ENCODE results near the gene CNNM1.

Gene CNNM1

DNA sequence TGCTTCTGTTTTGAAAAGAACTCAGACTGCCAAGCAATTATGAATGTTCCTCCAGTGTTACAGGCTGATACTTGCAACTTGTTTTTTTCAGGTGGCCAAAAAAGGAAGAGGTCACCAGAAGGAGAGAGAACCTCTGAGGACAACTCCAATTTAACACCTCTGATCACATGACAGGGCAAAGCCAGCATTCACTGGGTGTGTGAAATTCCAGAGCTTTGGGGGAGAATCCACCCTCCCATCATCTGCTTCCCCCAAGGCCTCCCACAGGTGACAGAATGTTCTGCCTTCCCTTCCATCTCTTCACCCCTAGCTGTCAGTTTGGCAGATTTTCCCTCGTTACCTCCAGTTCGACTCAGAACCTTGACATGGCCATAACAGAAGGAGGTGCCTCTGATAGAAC, 62.2 kb downstream of the CNNM1 start:
- Histone ChIP-seq H3K4me1 (ENCODE audit: insufficient read depth, poor library complexity, severe bottlenecking) (peaks cover 46% of the 10 kb centered on the region), H3K27me3 (ENCODE audit: insufficient read depth, poor library complexity, severe bottlenecking) (no peaks in the 10 kb centered on the region), H3K36me3 (ENCODE audit: low read depth) (no peaks in the 10 kb centered on the region), H3K4me3 (ENCODE audit: severe bottlenecking) (no peak overlapping the region), H3K9me3 (ENCODE audit: severe bottlenecking) (no peaks in the 10 kb centered on the region), H3K27ac (ENCODE audit: poor library complexity, severe bottlenecking) (no peak overlapping the region)
- TF ChIP-seq, protein P1, sequence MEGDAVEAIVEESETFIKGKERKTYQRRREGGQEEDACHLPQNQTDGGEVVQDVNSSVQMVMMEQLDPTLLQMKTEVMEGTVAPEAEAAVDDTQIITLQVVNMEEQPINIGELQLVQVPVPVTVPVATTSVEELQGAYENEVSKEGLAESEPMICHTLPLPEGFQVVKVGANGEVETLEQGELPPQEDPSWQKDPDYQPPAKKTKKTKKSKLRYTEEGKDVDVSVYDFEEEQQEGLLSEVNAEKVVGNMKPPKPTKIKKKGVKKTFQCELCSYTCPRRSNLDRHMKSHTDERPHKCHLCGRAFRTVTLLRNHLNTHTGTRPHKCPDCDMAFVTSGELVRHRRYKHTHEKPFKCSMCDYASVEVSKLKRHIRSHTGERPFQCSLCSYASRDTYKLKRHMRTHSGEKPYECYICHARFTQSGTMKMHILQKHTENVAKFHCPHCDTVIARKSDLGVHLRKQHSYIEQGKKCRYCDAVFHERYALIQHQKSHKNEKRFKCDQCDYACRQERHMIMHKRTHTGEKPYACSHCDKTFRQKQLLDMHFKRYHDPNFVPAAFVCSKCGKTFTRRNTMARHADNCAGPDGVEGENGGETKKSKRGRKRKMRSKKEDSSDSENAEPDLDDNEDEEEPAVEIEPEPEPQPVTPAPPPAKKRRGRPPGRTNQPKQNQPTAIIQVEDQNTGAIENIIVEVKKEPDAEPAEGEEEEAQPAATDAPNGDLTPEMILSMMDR (IDR thresholded peaks at IDR 0.05; ENCODE audit: poor library complexity, severe bottlenecking): no peak
- DNase-seq (ENCODE audit: low spot score) (no peak), ATAC-seq (ENCODE audit: low read depth) (no peak)

DNA sequence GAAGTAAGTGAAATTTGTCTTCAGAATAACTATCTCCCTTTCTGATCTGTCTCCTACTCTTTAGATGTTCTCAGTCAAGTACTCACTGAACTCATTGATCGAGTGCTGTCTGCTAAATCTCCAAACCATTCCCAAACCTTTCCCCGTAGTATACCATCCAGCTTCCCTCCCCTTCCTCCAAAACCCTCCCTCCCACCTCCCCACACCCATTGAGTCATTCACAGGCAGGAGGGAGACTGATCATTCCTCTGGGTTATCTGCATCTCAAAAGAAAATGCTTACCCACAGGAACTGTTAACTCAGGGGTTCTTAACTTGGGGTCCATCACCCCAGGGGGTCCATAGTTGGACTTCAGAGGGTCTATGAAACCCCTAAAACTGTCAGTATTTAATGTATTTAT, 63.9 kb downstream of the CNNM1 start:
- DNase-seq (ENCODE audit: low spot score): no peak
- H3K4me3 ChIP-seq (ENCODE audit: severe bottlenecking): no peak overlapping the region
- TF ChIP-seq, protein P1 (IDR thresholded peaks at IDR 0.05; ENCODE audit: poor library complexity, severe bottlenecking): no peak
- no peaks in the 10 kb centered on the region for H3K27me3 ChIP-seq (ENCODE audit: insufficient read depth, poor library complexity, severe bottlenecking)
- peaks cover 17% of the 10 kb centered on the region for H3K36me3 ChIP-seq (ENCODE audit: low read depth)
- H3K4me1 ChIP-seq (ENCODE audit: insufficient read depth, poor library complexity, severe bottlenecking): peaks cover 54% of the 10 kb centered on the region
- no peak for ATAC-seq (ENCODE audit: low read depth)
- H3K27ac ChIP-seq (ENCODE audit: poor library complexity, severe bottlenecking): no peak overlapping the region
- no peaks in the 10 kb centered on the region for H3K9me3 ChIP-seq (ENCODE audit: severe bottlenecking)

DNA sequence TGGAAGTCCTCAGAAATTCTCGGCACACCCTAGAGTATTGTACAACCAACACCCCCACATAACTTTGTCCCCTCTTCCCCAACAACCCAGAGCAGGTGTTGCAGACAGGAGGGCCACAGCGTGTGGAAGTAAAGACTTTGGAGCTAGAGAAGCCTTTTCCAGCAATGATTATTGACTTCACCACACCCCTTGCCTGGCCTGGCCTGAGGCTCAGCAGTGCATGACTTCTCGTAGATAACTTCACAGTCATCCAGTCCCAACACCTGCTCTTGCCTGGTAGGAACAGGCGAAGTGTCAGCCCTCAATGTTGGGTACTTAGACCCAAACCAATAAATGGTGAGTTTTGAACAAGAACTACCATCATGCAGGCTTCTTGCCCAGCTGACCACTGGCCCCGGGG, 64.5 kb downstream of the CNNM1 start:
- ATAC-seq (ENCODE audit: low read depth) (no peak), DNase-seq (ENCODE audit: low spot score) (no peak)
- H3K4me1 ChIP-seq (ENCODE audit: insufficient read depth, poor library complexity, severe bottlenecking): peaks cover 54% of the 10 kb centered on the region
- H3K36me3 ChIP-seq (ENCODE audit: low read depth): peaks cover 23% of the 10 kb centered on the region
- H3K4me3 ChIP-seq (ENCODE audit: severe bottlenecking): no peak overlapping the region
- H3K27me3 ChIP-seq (ENCODE audit: insufficient read depth, poor library complexity, severe bottlenecking): no peaks in the 10 kb centered on the region
- no peaks in the 10 kb centered on the region for H3K9me3 ChIP-seq (ENCODE audit: severe bottlenecking)
- H3K27ac ChIP-seq (ENCODE audit: poor library complexity, severe bottlenecking): peak overlapping the region; percentile 92
- TF ChIP-seq, protein P1 (IDR thresholded peaks at IDR 0.05; ENCODE audit: poor library complexity, severe bottlenecking): no peak

DNA sequence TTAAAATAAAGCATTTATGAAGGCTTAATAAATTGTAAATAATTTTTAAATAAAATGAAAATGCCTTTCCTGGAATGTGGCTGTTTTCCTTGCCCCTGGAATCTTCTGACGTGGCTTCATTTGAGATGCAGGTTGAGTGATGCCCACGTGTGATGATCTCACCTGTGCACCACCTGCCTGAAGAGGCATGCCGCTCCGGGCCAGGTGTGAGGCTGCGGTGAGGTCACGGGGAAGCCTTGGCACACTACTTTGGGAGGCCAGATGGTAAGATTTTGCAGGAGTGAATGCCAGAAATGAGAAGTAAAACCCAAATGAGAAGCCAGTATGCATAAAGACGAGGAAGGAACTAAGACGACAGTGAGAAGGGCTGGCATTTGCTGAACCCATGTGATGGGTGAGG, 65.1 kb downstream of the CNNM1 start:
- Histone ChIP-seq H3K36me3 (ENCODE audit: low read depth) (peaks cover 29% of the 10 kb centered on the region), H3K4me3 (ENCODE audit: severe bottlenecking) (no peak overlapping the region), H3K27me3 (ENCODE audit: insufficient read depth, poor library complexity, severe bottlenecking) (no peaks in the 10 kb centered on the region), H3K9me3 (ENCODE audit: severe bottlenecking) (no peaks in the 10 kb centered on the region), H3K4me1 (ENCODE audit: insufficient read depth, poor library complexity, severe bottlenecking) (peaks cover 54% of the 10 kb centered on the region), H3K27ac (ENCODE audit: poor library complexity, severe bottlenecking) (peak overlapping the region; percentile 92)
- TF ChIP-seq, protein P1 (IDR thresholded peaks at IDR 0.05; ENCODE audit: poor library complexity, severe bottlenecking): no peak
- DNase-seq (ENCODE audit: low spot score) (peak; percentile 80), ATAC-seq (ENCODE audit: low read depth) (peak; percentile 28; the same call in 2 of the 3 replicates)

DNA sequence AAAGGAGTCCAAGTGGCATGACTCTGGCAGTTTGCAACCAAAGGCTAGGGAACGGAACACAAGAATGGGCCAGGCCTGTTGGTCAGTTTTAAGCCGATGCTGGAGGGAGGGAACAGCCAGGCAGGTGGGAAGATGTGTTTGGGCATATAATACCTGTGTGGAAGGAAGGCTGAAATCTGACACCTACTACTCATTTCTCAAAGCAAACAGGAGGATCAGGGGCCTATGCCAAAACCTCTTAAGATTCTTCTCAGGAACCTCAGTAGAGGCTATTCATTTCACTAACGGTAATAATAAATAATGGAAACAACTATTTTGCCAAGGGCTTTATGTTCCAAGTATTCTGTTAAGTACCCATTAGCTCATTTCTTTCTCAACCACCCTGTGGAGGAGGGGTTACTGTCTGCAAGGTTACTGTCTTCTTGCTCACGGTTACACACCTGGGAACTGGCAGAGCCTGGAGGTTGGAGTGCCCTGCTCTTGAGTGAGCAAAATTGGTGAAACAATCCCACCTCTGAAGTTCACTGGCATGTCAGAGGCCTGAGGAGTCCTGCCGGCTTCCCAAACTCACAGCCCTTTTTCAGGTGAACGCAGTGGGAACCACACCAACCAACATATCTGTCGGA, 65.7 kb downstream of the CNNM1 start:
- Histone ChIP-seq H3K9me3 (ENCODE audit: severe bottlenecking) (no peaks in the 10 kb centered on the region), H3K4me3 (ENCODE audit: severe bottlenecking) (no peak overlapping the region), H3K36me3 (ENCODE audit: low read depth) (peaks cover 35% of the 10 kb centered on the region), H3K27me3 (ENCODE audit: insufficient read depth, poor library complexity, severe bottlenecking) (no peaks in the 10 kb centered on the region), H3K27ac (ENCODE audit: poor library complexity, severe bottlenecking) (peak overlapping the region; percentile 92), H3K4me1 (ENCODE audit: insufficient read depth, poor library complexity, severe bottlenecking) (peaks cover 54% of the 10 kb centered on the region)
- ATAC-seq (ENCODE audit: low read depth) (peak; percentile 60), DNase-seq (ENCODE audit: low spot score) (no peak)
- TF ChIP-seq, protein P1 (IDR thresholded peaks at IDR 0.05; ENCODE audit: poor library complexity, severe bottlenecking): no peak
